Measurements from ENCODE around the gene SULT4A1.

GRCh38 chr22:43823911-43824665 lies 38.2 kb downstream of the SULT4A1 start:
- TF ChIP-seq CTCF (conservative IDR thresholded peaks at IDR 0.05; ENCODE audit: low read depth, low read length) (no peak), EZH2 (IDR thresholded peaks at IDR 0.05; ENCODE audit: borderline replicate concordance, low read depth, low read length, poor library complexity, severe bottlenecking) (no peak)
